GM12865 (cell line): Measurements from ENCODE around the gene NIT1.

ENCODE experiments used
- DNase-seq: peaks from one replicate; pipeline ENCODE4 v3.0.0; 2010; ENCODE audit warnings: low read depth
- H3K4me3 ChIP-seq: 2 replicates; pipeline ENCODE4 v1.5.1; 2011; ENCODE audit warnings: mild to moderate bottlenecking, low read depth, low read length, control low read depth
- TF ChIP-seq, protein P1 (sequence below): IDR thresholded peaks from 2 replicates; pipeline ENCODE4 v1.5.1; 2011; ENCODE audit warnings: low read length, control low read depth, low read depth, inconsistent platforms; ENCODE audit not compliant: insufficient read depth; ENCODE audit errors: missing control alignments

Gene NIT1

DNA sequence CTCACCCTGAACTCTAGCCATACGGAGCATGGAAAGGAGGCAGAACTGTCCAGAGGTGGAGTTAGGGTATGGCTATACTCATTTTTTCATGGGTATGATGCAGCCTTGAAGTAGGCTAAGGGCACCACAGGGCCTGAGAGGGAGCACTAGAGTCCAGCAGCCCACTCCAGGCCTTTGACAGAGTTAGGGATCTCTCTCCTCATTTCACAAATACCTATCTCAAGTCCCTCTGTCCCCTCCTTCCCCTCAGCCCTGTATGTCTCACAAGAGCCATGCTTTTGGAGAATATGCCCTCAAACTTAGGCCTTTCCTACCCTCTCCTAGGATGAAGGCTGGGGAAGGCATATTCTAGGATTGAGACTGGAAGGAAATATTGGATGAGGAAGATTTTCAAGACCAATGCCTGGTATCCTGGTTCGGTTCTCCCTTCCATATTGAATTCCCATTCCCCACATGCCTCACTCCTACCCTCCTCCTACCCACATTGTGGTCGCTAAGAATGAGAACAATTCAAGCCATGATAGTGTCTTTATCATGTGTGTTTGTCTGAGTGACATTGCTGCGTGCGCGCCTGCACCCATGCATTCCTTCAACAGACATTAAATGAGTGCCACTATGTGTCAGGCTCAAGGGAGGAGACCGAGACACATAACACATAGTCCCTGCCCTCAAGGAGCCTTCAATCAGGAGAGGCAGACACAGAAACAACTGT, 26.0 kb upstream of the NIT1 start:
- TF ChIP-seq, protein P1, sequence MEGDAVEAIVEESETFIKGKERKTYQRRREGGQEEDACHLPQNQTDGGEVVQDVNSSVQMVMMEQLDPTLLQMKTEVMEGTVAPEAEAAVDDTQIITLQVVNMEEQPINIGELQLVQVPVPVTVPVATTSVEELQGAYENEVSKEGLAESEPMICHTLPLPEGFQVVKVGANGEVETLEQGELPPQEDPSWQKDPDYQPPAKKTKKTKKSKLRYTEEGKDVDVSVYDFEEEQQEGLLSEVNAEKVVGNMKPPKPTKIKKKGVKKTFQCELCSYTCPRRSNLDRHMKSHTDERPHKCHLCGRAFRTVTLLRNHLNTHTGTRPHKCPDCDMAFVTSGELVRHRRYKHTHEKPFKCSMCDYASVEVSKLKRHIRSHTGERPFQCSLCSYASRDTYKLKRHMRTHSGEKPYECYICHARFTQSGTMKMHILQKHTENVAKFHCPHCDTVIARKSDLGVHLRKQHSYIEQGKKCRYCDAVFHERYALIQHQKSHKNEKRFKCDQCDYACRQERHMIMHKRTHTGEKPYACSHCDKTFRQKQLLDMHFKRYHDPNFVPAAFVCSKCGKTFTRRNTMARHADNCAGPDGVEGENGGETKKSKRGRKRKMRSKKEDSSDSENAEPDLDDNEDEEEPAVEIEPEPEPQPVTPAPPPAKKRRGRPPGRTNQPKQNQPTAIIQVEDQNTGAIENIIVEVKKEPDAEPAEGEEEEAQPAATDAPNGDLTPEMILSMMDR, result no peak
- no peak for DNase-seq
- H3K4me3 ChIP-seq, result no peak overlapping the region

DNA sequence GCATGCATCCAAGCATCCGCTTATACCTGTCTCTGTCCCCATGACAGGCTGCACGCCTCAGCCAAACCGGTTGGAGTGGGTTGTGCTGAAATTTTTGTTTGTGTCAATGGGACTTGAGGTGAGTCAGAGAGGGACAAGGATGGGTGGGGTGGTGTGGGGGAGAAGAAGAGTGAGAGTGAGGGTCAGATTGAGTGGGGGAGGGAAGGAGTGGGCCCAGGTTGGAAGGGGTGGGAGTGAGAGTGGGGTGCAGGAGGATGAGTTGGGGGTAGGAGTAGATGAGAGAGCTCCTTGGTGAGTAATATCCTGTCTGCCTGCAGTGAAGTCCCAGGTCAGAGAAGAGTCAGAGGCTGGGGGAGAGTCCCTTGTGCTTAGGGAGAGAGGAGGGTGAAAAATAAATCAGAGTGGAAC, 25.3 kb upstream of the NIT1 start:
- no peak overlapping the region for H3K4me3 ChIP-seq
- TF ChIP-seq, protein P1, result no peak
- DNase-seq, result peak; percentile 32

DNA sequence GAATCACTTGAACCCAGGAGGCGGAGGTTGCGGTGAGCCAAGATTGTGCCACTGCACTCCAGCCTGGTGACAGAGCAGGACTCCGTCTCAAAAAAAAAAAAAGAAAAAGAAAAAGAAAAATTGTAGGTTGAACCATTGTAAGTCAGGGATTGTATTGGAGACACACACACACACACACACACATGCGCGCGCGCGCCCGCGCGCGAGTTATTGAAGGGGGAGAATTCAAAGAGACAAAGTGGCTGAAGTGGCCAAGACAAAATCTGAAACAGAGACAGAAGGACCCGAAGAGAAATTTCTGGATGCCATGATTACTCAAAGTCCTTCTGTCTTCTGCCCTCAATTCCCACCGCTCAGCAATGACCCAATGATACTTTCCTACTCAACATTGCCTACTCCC, 23.4 kb upstream of the NIT1 start:
- no peak for DNase-seq
- no peak overlapping the region for H3K4me3 ChIP-seq
- TF ChIP-seq, protein P1, result no peak

GRCh38 chr1:161095230-161095629, 22.7 kb upstream of the NIT1 start:
- no peak for DNase-seq
- H3K4me3 ChIP-seq, result no peak overlapping the region
- TF ChIP-seq, protein P1, result no peak

DNA sequence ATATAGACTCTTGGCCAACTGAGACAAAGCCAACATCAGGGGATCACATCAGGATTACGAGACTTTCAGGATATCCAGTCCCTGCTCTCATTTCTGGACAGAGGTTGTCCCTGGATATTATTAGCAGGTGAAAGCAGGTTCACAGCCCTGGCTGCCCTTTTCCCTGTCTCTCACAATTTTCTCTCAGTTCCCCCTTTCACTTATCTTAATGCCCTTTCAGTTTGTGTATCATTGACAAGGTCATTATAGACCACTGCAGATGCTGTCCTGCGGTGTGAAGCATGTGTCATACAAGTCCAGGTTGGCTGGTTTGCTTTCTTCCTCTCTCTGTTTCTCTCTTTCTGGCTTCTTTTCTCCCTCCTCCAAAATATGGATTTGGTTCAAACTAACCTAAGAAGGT, 21.9 kb upstream of the NIT1 start:
- H3K4me3 ChIP-seq, result no peak overlapping the region
- TF ChIP-seq, protein P1, result no peak
- peak; percentile 82 for DNase-seq

- DNase-seq, result peak; percentile 34
Measured at GRCh38 chr1:161096530-161096929, 21.4 kb upstream of the NIT1 start.

More at GRCh38 chr1:161096530-161096929, 21.4 kb upstream of the NIT1 start:
- no peak overlapping the region for H3K4me3 ChIP-seq
- TF ChIP-seq, protein P1, result no peak
